Glutamatergic neuron (in vitro differentiated cells): Measurements from ENCODE around the gene SMIM30. TPM values are rescaled to one million over a fixed set of nuclear protein-coding genes. Genes with fewer than 3 reads are reported as not detected.

Experiments
- DNase-seq: peaks from one replicate; pipeline ENCODE4 v3.0.0; 2022
- H3K27ac Mint-ChIP-seq: one replicate; pipeline ENCODE4 v1.8.0; 2020; ENCODE audit warnings: mild to moderate bottlenecking, mixed read lengths, inconsistent platforms; ENCODE audit not compliant: unreplicated experiment
- H3K27me3 Mint-ChIP-seq: one replicate; pipeline ENCODE4 v1.8.0; 2020; ENCODE audit warnings: mild to moderate bottlenecking, moderate library complexity, mixed read lengths, inconsistent platforms; ENCODE audit not compliant: unreplicated experiment
- H3K36me3 Mint-ChIP-seq: one replicate; pipeline ENCODE4 v1.8.0; 2020; ENCODE audit warnings: mild to moderate bottlenecking, mixed read lengths, inconsistent platforms; ENCODE audit not compliant: unreplicated experiment
- H3K4me1 Mint-ChIP-seq: one replicate; pipeline ENCODE4 v1.8.0; 2020; ENCODE audit warnings: mild to moderate bottlenecking, low read depth, mixed read lengths, inconsistent platforms; ENCODE audit not compliant: unreplicated experiment
- H3K4me3 Mint-ChIP-seq: one replicate; pipeline ENCODE4 v1.8.0; 2020; ENCODE audit warnings: mild to moderate bottlenecking, mixed read lengths, inconsistent platforms; ENCODE audit not compliant: unreplicated experiment
- H3K9me3 Mint-ChIP-seq: one replicate; pipeline ENCODE4 v1.8.0; 2020; ENCODE audit warnings: mild to moderate bottlenecking, moderate library complexity, mixed read lengths, inconsistent platforms; ENCODE audit not compliant: unreplicated experiment
- CTCF ChIP-seq: fragments of 200-600 bp; sonication (generic); IDR thresholded peaks from one replicate; pipeline ENCODE4 v1.5.0; 2021; ENCODE audit not compliant: partially characterized antibody, unreplicated experiment
- total RNA-seq: library from RNA; stranded (reverse); fragmentation: NEBNext Ultra II Directional; extraction: Animal tissue kit (Norgen Biotek cat#: 25700); gene quantifications from one replicate; pipeline ENCODE4 v1.2.1, GENCODE V29; 2021; ENCODE audit not compliant: unreplicated experiment

SMIM30 gene
- total RNA-seq, 1 donor from 2014 or later: 16.0 TPM

- H3K4me1 Mint-ChIP-seq: peaks cover 11% of the 10 kb centered on the region
- peaks cover 8% of the 10 kb centered on the region for H3K27me3 Mint-ChIP-seq
- no peak for DNase-seq
Observed at GRCh38 chr7:113076703-113077102, 41.7 kb downstream of the SMIM30 start.

GRCh38 chr7:113071465-113071864 lies 46.9 kb downstream of the SMIM30 start:
- peaks cover 6% of the 10 kb centered on the region for H3K27me3 Mint-ChIP-seq
- no peaks in the 10 kb centered on the region for H3K4me1 Mint-ChIP-seq
- DNase-seq: no peak
- H3K9me3 Mint-ChIP-seq: no peaks in the 10 kb centered on the region
- TF ChIP-seq CTCF: no peak
- H3K27ac Mint-ChIP-seq: no peak overlapping the region
- no peaks in the 10 kb centered on the region for H3K36me3 Mint-ChIP-seq
- no peak overlapping the region for H3K4me3 Mint-ChIP-seq

More at GRCh38 chr7:113076703-113077102, 41.7 kb downstream of the SMIM30 start:
- TF ChIP-seq CTCF: no peak
- Mint-ChIP-seq H3K9me3 (peaks cover 4% of the 10 kb centered on the region), H3K36me3 (no peaks in the 10 kb centered on the region), H3K4me3 (no peak overlapping the region), H3K27ac (no peak overlapping the region)

Other genes starting within 250 kb of the SMIM30 start
- gene GPR85, start 31.7 kb downstream of the SMIM30 start, total RNA-seq: 3.4 TPM